GM18517 (cell line): ENCODE data around the gene NHS.
"Not testable (repeated sequence)": the region's sequence is repeated elsewhere in the genome, so short reads cannot be mapped to it uniquely, and the experiment has no call there.

Source experiments
- ATAC-seq: cut with Tn5 transposase; IDR thresholded peaks from one replicate; pipeline ENCODE4 v1.9.1; 2021; ENCODE audit warnings: mild to moderate bottlenecking, moderate library complexity; ENCODE audit not compliant: unreplicated experiment

NHS gene

GRCh38 chrX:17488036-17488435, 113.0 kb downstream of the NHS start:
- ATAC-seq = no peak

- no peak for ATAC-seq
Observed at GRCh38 chrX:17494216-17494615, 119.2 kb downstream of the NHS start.

- ATAC-seq = no peak
Observed at GRCh38 chrX:17495052-17495451, 120.1 kb downstream of the NHS start.

- no peak for ATAC-seq
Observed at GRCh38 chrX:17496407-17496806, 121.4 kb downstream of the NHS start.

- no peak for ATAC-seq
Observed at GRCh38 chrX:17497193-17497592, 122.2 kb downstream of the NHS start.

- no peak for ATAC-seq
Observed at GRCh38 chrX:17499512-17499911, 124.5 kb downstream of the NHS start.

GRCh38 chrX:17500145-17500579, 125.2 kb downstream of the NHS start:
- ATAC-seq = no peak

- ATAC-seq = no peak
Observed at GRCh38 chrX:17501746-17502145, 126.7 kb downstream of the NHS start.

- not testable (repeated sequence) for ATAC-seq
Observed at GRCh38 chrX:17506352-17506751, 131.4 kb downstream of the NHS start.

- ATAC-seq = no peak
Observed at GRCh38 chrX:17511556-17511955, 136.6 kb downstream of the NHS start.

GRCh38 chrX:17519358-17519757, 144.4 kb downstream of the NHS start:
- no peak for ATAC-seq

- no peak for ATAC-seq
Observed at GRCh38 chrX:17520016-17520615, 145.1 kb downstream of the NHS start.

- ATAC-seq = no peak
Observed at GRCh38 chrX:17521871-17522693, 147.1 kb downstream of the NHS start.

GRCh38 chrX:17525266-17525665, 150.3 kb downstream of the NHS start:
- no peak for ATAC-seq

- ATAC-seq = no peak
Observed at GRCh38 chrX:17525762-17526555, 151.0 kb downstream of the NHS start.

- ATAC-seq = no peak
Observed at GRCh38 chrX:17527135-17527701, 152.2 kb downstream of the NHS start.

- ATAC-seq = no peak
Observed at GRCh38 chrX:17527922-17528321, 152.9 kb downstream of the NHS start.

- ATAC-seq = no peak
Observed at GRCh38 chrX:17529151-17529745, 154.2 kb downstream of the NHS start.

- ATAC-seq = no peak
Observed at GRCh38 chrX:17531500-17531899, 156.5 kb downstream of the NHS start.

GRCh38 chrX:17535229-17535628, 160.2 kb downstream of the NHS start:
- no peak for ATAC-seq

GRCh38 chrX:17537723-17538243, 162.8 kb downstream of the NHS start:
- ATAC-seq = no peak
